EH (cell line): Measurements from ENCODE around the gene NECTIN2.
A peak's percentile ranks its signal among the peaks of the same experiment; 100 is the strongest.

Experiments used
- DNase-seq: peaks from one replicate; pipeline ENCODE4 v3.0.0-alpha.2; 2015; ENCODE audit warnings: low read depth

Gene NECTIN2

DNA sequence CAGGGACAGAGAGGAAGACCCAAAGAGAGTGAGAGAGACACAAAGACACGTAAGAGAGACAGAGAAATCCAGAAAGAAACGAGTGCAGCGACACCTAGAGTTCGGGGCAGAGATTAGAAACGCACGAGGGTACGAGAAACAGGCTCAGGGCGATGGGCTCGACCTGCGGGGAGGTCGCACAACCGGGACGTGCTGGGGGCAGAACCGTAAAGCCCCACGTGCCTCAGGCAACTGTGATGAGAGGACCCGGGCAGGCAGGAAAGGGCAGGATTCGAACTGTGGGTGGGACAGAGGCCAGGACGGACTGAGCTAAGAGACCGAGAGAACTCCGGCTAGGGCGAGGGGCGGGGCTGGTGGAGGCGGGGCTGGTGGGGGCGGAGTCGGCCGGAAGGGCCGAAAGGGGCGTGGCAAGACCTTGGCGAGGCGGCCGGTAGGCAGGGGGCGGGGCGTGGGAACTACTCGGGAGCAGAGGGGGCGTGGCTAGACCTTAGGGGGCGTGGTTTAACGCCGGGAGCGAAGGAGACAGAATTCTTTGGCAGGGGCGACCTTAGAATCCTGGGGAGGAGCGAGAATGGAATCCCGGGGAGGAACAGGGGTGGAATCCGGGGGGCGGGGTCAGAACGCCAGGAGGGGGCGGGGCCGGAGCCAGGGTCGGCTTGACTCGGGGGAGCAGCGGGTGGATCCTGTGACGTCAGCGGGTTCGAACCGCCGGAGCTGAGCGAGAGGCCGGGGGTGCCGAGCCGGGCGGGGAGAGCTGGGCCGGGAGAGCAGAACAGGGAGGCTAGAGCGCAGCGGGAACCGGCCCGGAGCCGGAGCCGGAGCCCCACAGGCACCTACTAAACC is at the start of gene NECTIN2:
Gene NECTIN2, plus strand, starts transcription at position 686 of the 843 bp plus-strand sequence. CDS start 229 bp downstream, outside the sequence.
- DNase-seq: peak; percentile 99

DNA sequence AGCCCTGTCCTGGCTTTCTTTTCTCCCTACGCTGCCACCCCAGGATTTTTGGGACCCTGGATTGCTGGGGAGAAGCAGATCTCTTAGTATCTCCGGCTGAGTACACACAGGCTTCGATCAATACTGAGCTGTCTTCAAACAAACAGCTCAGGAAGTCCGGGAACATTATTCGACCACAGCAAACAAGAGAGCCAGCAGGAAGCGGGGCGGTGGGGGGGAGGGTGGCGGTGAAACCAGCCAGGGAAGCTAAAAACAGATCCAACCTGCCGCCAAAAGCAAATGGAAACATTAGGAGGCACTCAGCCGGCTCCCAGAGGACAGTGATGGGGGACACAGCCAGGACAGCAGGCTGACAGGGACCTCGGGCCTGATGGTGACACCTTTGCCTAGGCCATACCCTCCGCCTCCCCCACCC is 49.4 kb upstream of the NECTIN2 start:
- peak; percentile 11 for DNase-seq

GRCh38 chr19:44799627-44800346 is 46.3 kb upstream of the NECTIN2 start:
- DNase-seq: no peak

- peak; percentile 75 for DNase-seq
These were observed 45.6 kb upstream of the NECTIN2 start for GRCh38 chr19:44800461-44800860.

GRCh38 chr19:44803442-44804428 is 42.4 kb upstream of the NECTIN2 start:
- DNase-seq: no peak

- DNase-seq: no peak
These were observed 39.8 kb upstream of the NECTIN2 start for GRCh38 chr19:44806291-44806690.

GRCh38 chr19:44807162-44807561 is 38.9 kb upstream of the NECTIN2 start:
- no peak for DNase-seq

- DNase-seq: peak; percentile 70
These were observed 38.2 kb upstream of the NECTIN2 start for GRCh38 chr19:44807652-44808462.

GRCh38 chr19:44808463-44809371 is 37.4 kb upstream of the NECTIN2 start, which contains the start of gene BCAM:
Gene BCAM (plus strand): TSS chr19:44809103. CDS start chr19:44809125, 22 bp downstream.
- peak; percentile 79 for DNase-seq

DNA sequence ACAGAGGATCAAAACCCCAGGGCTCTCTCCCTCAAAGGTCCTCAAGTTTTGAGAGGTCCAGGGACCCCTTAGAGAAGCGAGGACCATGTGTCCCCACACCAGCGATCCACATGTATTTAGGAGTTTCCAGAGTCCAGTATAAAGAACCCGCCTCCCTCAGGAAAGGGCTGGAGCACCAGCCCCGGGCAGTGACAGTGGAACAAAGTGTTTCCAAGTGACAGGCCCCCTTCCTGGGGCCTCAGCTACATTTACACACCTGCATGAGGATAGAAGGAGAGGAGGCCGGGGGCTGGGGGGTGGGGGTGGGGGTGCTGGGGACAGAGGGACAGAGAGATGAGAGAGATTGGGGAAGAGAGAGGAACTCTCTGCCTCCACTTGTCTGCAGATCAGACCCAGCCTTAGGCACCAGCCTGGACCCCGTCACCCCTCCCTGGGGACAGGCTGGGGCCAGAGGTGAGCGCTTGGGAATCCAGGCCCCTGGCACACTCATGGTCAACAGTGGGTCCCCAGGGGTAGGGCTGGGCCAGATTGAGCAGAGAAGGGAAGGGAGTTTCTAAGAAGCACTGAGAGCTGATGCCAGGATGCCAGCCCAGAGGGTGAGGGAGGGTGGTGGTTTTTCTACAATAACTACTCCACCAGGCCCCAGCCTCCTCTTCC is 36.4 kb upstream of the NECTIN2 start:
- no peak for DNase-seq

GRCh38 chr19:44810234-44811121 is 35.6 kb upstream of the NECTIN2 start:
- DNase-seq: no peak

DNA sequence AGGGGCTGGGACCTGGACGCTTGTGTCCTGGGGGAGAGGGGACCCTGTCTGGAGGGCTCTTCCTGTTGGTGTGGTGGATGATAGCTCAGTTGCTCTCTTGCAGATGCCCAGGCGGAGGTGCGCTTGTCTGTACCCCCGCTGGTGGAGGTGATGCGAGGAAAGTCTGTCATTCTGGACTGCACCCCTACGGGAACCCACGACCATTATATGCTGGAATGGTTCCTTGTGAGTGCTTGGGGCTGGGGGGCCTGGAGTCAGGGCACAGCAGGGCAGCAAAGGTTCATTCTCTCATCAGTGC is 35.0 kb upstream of the NECTIN2 start:
- DNase-seq: no peak

- no peak for DNase-seq
These were observed 33.9 kb upstream of the NECTIN2 start for GRCh38 chr19:44812142-44812718.

DNA sequence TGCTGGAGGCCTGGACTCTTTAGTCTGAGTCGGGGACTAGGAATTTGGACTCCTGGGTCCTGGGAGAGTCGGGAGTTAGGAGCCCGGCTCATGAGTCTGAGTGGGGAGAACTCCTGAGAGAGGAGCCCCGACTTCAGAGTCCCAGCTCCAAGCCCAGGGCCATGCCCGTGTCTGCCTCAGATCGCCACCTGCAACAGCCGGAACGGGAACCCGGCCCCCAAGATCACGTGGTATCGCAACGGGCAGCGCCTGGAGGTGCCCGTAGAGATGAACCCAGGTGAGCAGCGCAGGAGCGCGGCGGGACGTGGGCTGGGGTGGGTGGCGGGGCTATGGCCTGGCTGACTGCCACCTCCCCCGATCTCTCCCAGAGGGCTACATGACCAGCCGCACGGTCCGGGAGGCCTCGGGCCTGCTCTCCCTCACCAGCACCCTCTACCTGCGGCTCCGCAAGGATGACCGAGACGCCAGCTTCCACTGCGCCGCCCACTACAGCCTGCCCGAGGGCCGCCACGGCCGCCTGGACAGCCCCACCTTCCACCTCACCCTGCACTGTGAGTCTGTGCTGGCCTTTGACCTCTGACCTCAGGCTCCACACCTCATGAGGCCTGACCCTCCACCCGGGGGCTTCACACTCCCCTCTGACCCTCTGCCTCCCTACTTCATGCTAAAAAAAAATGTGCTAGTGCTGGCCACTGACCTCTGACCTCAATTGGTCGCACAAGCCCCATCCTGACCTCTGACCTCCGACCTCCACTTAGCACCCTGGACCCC is 32.8 kb upstream of the NECTIN2 start:
- no peak for DNase-seq

GRCh38 chr19:44813841-44814470 is 32.1 kb upstream of the NECTIN2 start:
- DNase-seq: no peak

DNA sequence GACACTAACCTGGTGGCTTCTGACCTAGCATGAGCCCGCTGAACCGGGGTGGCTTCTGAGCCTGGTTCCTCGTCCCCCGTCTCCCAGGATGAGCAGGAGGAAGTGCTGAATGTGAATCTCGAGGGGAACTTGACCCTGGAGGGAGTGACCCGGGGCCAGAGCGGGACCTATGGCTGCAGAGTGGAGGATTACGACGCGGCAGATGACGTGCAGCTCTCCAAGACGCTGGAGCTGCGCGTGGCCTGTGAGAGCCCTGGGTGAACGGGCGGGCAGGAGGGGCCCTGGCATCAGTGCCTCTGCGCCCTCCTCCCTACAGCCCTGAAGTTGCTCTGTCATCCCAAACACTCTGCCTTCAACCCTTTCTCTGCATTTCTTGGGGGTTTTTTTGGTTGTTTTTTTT is 31.6 kb upstream of the NECTIN2 start:
- no peak for DNase-seq

- DNase-seq: no peak
These were observed 29.8 kb upstream of the NECTIN2 start for GRCh38 chr19:44816301-44816700.
